OCI-LY3 (cell line): ENCODE measurements around the gene ANKS6.

ENCODE experiments used
- H2AFZ ChIP-seq: fragments of 200-600, 300-600 bp; shearing (Covaris generic); 2 replicates; pipeline ENCODE4 v1.6.0; 2014; ENCODE audit warnings: antibody characterized with exemption, low read depth, low read length
- H3K27ac ChIP-seq: fragments of 200-600, 300-600 bp; sonication (generic); 2 replicates; pipeline ENCODE4 v1.5.1; 2014; ENCODE audit warnings: mild to moderate bottlenecking, low read length, moderate library complexity, mixed read lengths
- H3K27me3 ChIP-seq: fragments of 200-600, 300-600 bp; sonication (generic); 2 replicates; pipeline ENCODE4 v1.6.1; 2014; ENCODE audit warnings: low read depth, low read length, mixed read lengths
- H3K36me3 ChIP-seq: fragments of 200-600, 300-600 bp; sonication (generic); replicated peaks from 2 replicates; pipeline ENCODE3; 2014; ENCODE audit warnings: low read depth, low read length, mixed read lengths
- H3K4me1 ChIP-seq: fragments of 300-600, 200-600 bp; sonication (generic); 2 replicates; pipeline ENCODE4 v1.6.1; 2014; ENCODE audit warnings: low read length, mixed read lengths
- H3K4me2 ChIP-seq: fragments of 200-600, 300-600 bp; sonication (generic); 2 replicates; pipeline ENCODE4 v1.6.1; 2014; ENCODE audit warnings: low read length, mixed read lengths
- H3K4me3 ChIP-seq: fragments of 300-600, 200-600 bp; sonication (generic); 2 replicates; pipeline ENCODE4 v1.5.1; 2014; ENCODE audit warnings: antibody characterized with exemption, mild to moderate bottlenecking, low read length, moderate library complexity
- H3K79me2 ChIP-seq: fragments of 300-600, 200-600 bp; shearing (Covaris generic); 2 replicates; pipeline ENCODE4 v1.6.1; 2014; ENCODE audit warnings: mild to moderate bottlenecking, low read length, mixed read lengths
- H3K9ac ChIP-seq: fragments of 300-600, 200-600 bp; shearing (Covaris generic); 2 replicates; pipeline ENCODE4 v1.6.0; 2014; ENCODE audit warnings: mild to moderate bottlenecking, low read length, moderate library complexity
- H3K9me3 ChIP-seq: fragments of 200-600, 300-600 bp; shearing (Covaris generic); 2 replicates; pipeline ENCODE4 v1.6.1; 2014; ENCODE audit warnings: low read length, mixed read lengths; ENCODE audit not compliant: insufficient read depth
- H4K20me1 ChIP-seq: fragments of 200-600, 300-600 bp; sonication (generic); 2 replicates; pipeline ENCODE4 v1.6.1; 2016; ENCODE audit warnings: low read length, mixed read lengths; ENCODE audit not compliant: insufficient read depth
- EZH2phosphoT487 ChIP-seq: fragments of 200-600 bp; shearing (Covaris generic); IDR thresholded peaks from 2 replicates; pipeline ENCODE4 v1.6.1; 2018; ENCODE audit warnings: antibody characterized with exemption, mixed run types, low read depth
- TF ChIP-seq, protein P1 (sequence below): fragments of 200-600, 300-600 bp; sonication (generic); IDR thresholded peaks from 2 replicates; pipeline ENCODE4 v1.5.1; 2014; ENCODE audit warnings: antibody characterized with exemption, low read length, low read depth

The ANKS6 gene

GRCh38 chr9:98830554-98830953 is 34.2 kb upstream of the ANKS6 start:
- H2AFZ ChIP-seq: no peak overlapping the region
- H3K9ac ChIP-seq: no peak overlapping the region
- no peaks in the 10 kb centered on the region for H3K79me2 ChIP-seq
- no peak overlapping the region for H3K4me2 ChIP-seq
- peaks cover 5% of the 10 kb centered on the region for H3K4me1 ChIP-seq
- no peaks in the 10 kb centered on the region for H3K9me3 ChIP-seq
- no peak for TF ChIP-seq EZH2phosphoT487
- TF ChIP-seq, protein P1, sequence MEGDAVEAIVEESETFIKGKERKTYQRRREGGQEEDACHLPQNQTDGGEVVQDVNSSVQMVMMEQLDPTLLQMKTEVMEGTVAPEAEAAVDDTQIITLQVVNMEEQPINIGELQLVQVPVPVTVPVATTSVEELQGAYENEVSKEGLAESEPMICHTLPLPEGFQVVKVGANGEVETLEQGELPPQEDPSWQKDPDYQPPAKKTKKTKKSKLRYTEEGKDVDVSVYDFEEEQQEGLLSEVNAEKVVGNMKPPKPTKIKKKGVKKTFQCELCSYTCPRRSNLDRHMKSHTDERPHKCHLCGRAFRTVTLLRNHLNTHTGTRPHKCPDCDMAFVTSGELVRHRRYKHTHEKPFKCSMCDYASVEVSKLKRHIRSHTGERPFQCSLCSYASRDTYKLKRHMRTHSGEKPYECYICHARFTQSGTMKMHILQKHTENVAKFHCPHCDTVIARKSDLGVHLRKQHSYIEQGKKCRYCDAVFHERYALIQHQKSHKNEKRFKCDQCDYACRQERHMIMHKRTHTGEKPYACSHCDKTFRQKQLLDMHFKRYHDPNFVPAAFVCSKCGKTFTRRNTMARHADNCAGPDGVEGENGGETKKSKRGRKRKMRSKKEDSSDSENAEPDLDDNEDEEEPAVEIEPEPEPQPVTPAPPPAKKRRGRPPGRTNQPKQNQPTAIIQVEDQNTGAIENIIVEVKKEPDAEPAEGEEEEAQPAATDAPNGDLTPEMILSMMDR: no peak
- H3K27me3 ChIP-seq: no peaks in the 10 kb centered on the region
- H3K36me3 ChIP-seq: no peaks in the 10 kb centered on the region
- no peak overlapping the region for H3K4me3 ChIP-seq
- no peak overlapping the region for H3K27ac ChIP-seq
- no peaks in the 10 kb centered on the region for H4K20me1 ChIP-seq

- H3K4me1 ChIP-seq: no peaks in the 10 kb centered on the region
- H3K9ac ChIP-seq: no peak overlapping the region
- H3K79me2 ChIP-seq: no peaks in the 10 kb centered on the region
- no peak overlapping the region for H3K27ac ChIP-seq
- TF ChIP-seq EZH2phosphoT487: no peak
- TF ChIP-seq, protein P1: no peak
- H4K20me1 ChIP-seq: no peaks in the 10 kb centered on the region
- no peak overlapping the region for H2AFZ ChIP-seq
- H3K9me3 ChIP-seq: no peaks in the 10 kb centered on the region
- no peak overlapping the region for H3K4me2 ChIP-seq
- H3K36me3 ChIP-seq: no peaks in the 10 kb centered on the region
- H3K27me3 ChIP-seq: no peaks in the 10 kb centered on the region
- H3K4me3 ChIP-seq: no peak overlapping the region
Observed at GRCh38 chr9:98829766-98830165, 33.4 kb upstream of the ANKS6 start.

GRCh38 chr9:98826716-98827115 is 30.4 kb upstream of the ANKS6 start:
- no peak for TF ChIP-seq EZH2phosphoT487
- TF ChIP-seq, protein P1: no peak
- no peaks in the 10 kb centered on the region for H3K4me1 ChIP-seq
- no peaks in the 10 kb centered on the region for H3K27me3 ChIP-seq

GRCh38 chr9:98825414-98825813 is 29.1 kb upstream of the ANKS6 start:
- H3K9ac ChIP-seq: no peak overlapping the region
- no peaks in the 10 kb centered on the region for H3K4me1 ChIP-seq
- H3K4me2 ChIP-seq: no peak overlapping the region
- H3K27ac ChIP-seq: no peak overlapping the region
- no peaks in the 10 kb centered on the region for H3K9me3 ChIP-seq
- TF ChIP-seq, protein P1: no peak
- TF ChIP-seq EZH2phosphoT487: no peak
- no peaks in the 10 kb centered on the region for H3K36me3 ChIP-seq
- no peaks in the 10 kb centered on the region for H3K79me2 ChIP-seq
- H3K27me3 ChIP-seq: no peaks in the 10 kb centered on the region
- no peak overlapping the region for H3K4me3 ChIP-seq
- H4K20me1 ChIP-seq: no peaks in the 10 kb centered on the region
- H2AFZ ChIP-seq: no peak overlapping the region

More at GRCh38 chr9:98826716-98827115, 30.4 kb upstream of the ANKS6 start:
- no peaks in the 10 kb centered on the region for H3K9me3 ChIP-seq
- H3K4me3 ChIP-seq: no peak overlapping the region
- no peak overlapping the region for H3K9ac ChIP-seq
- no peak overlapping the region for H3K4me2 ChIP-seq
- no peaks in the 10 kb centered on the region for H3K36me3 ChIP-seq
- no peaks in the 10 kb centered on the region for H3K79me2 ChIP-seq
- H2AFZ ChIP-seq: no peak overlapping the region
- no peak overlapping the region for H3K27ac ChIP-seq
- no peaks in the 10 kb centered on the region for H4K20me1 ChIP-seq
